ENCODE data around the gene KCNMA1.

DNA sequence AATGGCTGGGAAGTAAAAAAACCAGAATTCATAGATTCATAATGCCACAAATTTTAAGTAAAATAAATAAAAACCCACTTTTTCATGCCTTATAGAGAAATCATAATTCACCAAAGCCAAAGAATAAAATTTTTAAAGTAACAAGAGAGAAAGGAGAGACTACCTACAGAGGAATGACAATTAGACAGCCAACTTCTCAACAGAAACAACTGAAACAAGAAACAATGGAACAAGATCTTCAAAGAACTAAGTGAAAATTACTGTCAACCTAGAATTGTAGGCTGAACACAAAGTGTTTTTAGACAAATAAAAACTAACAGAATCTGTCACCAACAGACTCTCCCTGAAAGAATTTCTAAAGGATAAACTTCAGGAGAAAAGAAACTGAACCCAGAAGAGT, 15.6 kb upstream of the KCNMA1 start:
- TF ChIP-seq POLR2AphosphoS5 (IDR thresholded peaks at IDR 0.05) = no peak
- TF ChIP-seq, protein P1, sequence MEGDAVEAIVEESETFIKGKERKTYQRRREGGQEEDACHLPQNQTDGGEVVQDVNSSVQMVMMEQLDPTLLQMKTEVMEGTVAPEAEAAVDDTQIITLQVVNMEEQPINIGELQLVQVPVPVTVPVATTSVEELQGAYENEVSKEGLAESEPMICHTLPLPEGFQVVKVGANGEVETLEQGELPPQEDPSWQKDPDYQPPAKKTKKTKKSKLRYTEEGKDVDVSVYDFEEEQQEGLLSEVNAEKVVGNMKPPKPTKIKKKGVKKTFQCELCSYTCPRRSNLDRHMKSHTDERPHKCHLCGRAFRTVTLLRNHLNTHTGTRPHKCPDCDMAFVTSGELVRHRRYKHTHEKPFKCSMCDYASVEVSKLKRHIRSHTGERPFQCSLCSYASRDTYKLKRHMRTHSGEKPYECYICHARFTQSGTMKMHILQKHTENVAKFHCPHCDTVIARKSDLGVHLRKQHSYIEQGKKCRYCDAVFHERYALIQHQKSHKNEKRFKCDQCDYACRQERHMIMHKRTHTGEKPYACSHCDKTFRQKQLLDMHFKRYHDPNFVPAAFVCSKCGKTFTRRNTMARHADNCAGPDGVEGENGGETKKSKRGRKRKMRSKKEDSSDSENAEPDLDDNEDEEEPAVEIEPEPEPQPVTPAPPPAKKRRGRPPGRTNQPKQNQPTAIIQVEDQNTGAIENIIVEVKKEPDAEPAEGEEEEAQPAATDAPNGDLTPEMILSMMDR (IDR thresholded peaks at IDR 0.05) = no peak
- no peak for TF ChIP-seq POLR2A (IDR thresholded peaks at IDR 0.05)
